Liver (tissue), 9 donors: ENCODE results near the gene RAPGEF1. TPM values are rescaled to one million over a fixed set of nuclear protein-coding genes. Genes with fewer than 3 reads are reported as not detected.
"Not testable (repeated sequence)": the region's sequence is repeated elsewhere in the genome, so short reads cannot be mapped to it uniquely, and the experiment has no call there.

Source experiments
- DNase-seq: peaks from one replicate; pipeline ENCODE4 v3.0.0-alpha.2; 2017; ENCODE audit warnings: low spot score
- H3K27ac ChIP-seq, 2 donors: one replicate each; pipeline ENCODE4 v1.7.0; 2013; ENCODE audit warnings: inconsistent platforms in 2 of 2, low read length in 2 of 2, control low read depth in 1 of 2, low read depth in 1 of 2, mild to moderate bottlenecking in 1 of 2
- H3K27me3 ChIP-seq, 4 donors: one replicate each; pipeline versions ENCODE4 v1.6.1 to v1.7.0; 2013; ENCODE audit warnings: low read length in 3 of 4, inconsistent platforms in 1 of 4, mild to moderate bottlenecking in 1 of 4, moderate library complexity in 1 of 4; ENCODE audit not compliant: control insufficient read depth in 4 of 4, insufficient read depth in 4 of 4
- H3K36me3 ChIP-seq, 4 donors: one replicate each; pipeline versions ENCODE4 v1.6.1 to v1.7.0; 2013; ENCODE audit warnings: low read length in 3 of 4, mild to moderate bottlenecking in 3 of 4, low read depth in 1 of 4, moderate library complexity in 1 of 4; ENCODE audit not compliant: control insufficient read depth in 4 of 4, insufficient read depth in 3 of 4
- H3K4me1 ChIP-seq, 4 donors: one replicate each; pipeline versions ENCODE4 v1.6.1 to v1.7.0; 2013; ENCODE audit warnings: low read length in 3 of 4, mild to moderate bottlenecking in 3 of 4, moderate library complexity in 1 of 4; ENCODE audit not compliant: control insufficient read depth in 4 of 4, insufficient read depth in 4 of 4
- H3K4me3 ChIP-seq, 3 donors: one replicate each; pipeline versions ENCODE4 v1.6.1 to v1.7.0; 2013; ENCODE audit warnings: low read length in 3 of 3, control low read depth in 1 of 3, low read depth in 1 of 3, mild to moderate bottlenecking in 1 of 3
- H3K9ac ChIP-seq, 2 donors: one replicate each; pipeline ENCODE4 v1.7.0; 2013; ENCODE audit warnings: low read length in 2 of 2, mild to moderate bottlenecking in 2 of 2, moderate library complexity in 2 of 2, control low read depth in 1 of 2, low read depth in 1 of 2
- H3K9me3 ChIP-seq, 4 donors: one replicate each; pipeline versions ENCODE4 v1.6.1 to v1.7.0; 2013; ENCODE audit warnings: low read length in 3 of 4; ENCODE audit not compliant: control insufficient read depth in 4 of 4
- EGR1 ChIP-seq, 2 donors: IDR thresholded peaks; 2 replicates each; pipeline ENCODE4 v1.6.1; 2016 to 2018; ENCODE audit warnings: antibody characterized with exemption in 2 of 2, low read depth in 2 of 2
- FOXA1 ChIP-seq: IDR thresholded peaks from 2 replicates; pipeline ENCODE4 v1.6.1; 2016; ENCODE audit warnings: antibody characterized with exemption
- FOXA2 ChIP-seq: IDR thresholded peaks from 2 replicates; pipeline ENCODE4 v1.6.1; 2016; ENCODE audit warnings: antibody characterized with exemption
- GABPA ChIP-seq, 2 donors: IDR thresholded peaks in 1 of 2; conservative IDR thresholded peaks in 1 of 2; 2 replicates each; pipeline ENCODE4 v1.6.1; 2016; ENCODE audit warnings: antibody characterized with exemption in 2 of 2, mild to moderate bottlenecking in 1 of 2, moderate library complexity in 1 of 2
- HNF4A ChIP-seq, 2 donors: conservative IDR thresholded peaks; 2 replicates each; pipeline ENCODE4 v1.6.1; 2016; ENCODE audit warnings: antibody characterized with exemption in 2 of 2, mild to moderate bottlenecking in 2 of 2
- HNF4G ChIP-seq: IDR thresholded peaks from 2 replicates; pipeline ENCODE4 v1.6.1; 2016; ENCODE audit warnings: antibody characterized with exemption
- JUND ChIP-seq, 2 donors: IDR thresholded peaks; 2 replicates each; pipeline ENCODE4 v1.6.1; 2016; ENCODE audit warnings: antibody characterized with exemption in 2 of 2
- NR2F2 ChIP-seq: IDR thresholded peaks from 2 replicates; pipeline ENCODE4 v1.6.1; 2016; ENCODE audit warnings: antibody characterized with exemption
- RXRA ChIP-seq, 2 donors: IDR thresholded peaks; 2 replicates each; pipeline ENCODE4 v1.6.1; 2017 to 2018; ENCODE audit warnings: antibody characterized with exemption in 2 of 2, mild to moderate bottlenecking in 1 of 2
- SP1 ChIP-seq: IDR thresholded peaks from 2 replicates; pipeline ENCODE4 v1.6.1; 2018; ENCODE audit warnings: antibody characterized with exemption, mild to moderate bottlenecking
- YY1 ChIP-seq: IDR thresholded peaks from 2 replicates; pipeline ENCODE4 v1.6.1; 2016; ENCODE audit warnings: antibody characterized with exemption, mild to moderate bottlenecking
- WGBS: extraction: QIAGEN DNeasy Blood & Tissue Kit; methylation state at CpG from one replicate; pipeline ENCODE4 v1.1.7; 2013; 5-methylcytosine and 5-hydroxymethylcytosine counted together
- polyA plus RNA-seq, 2 donors: library from polyadenylated mRNA; stranded (reverse) in 1 of 2; unstranded in 1 of 2; fragments of 200-250 nt in 1 of 2; fragments of >200 nt in 1 of 2; fragmentation: Nextera tagmentation in 1 of 2; extraction: Ambion mirVana in 1 of 2; gene quantifications; one replicate each; pipeline versions ENCODE4 v1.2.1 to v1.2.3, GENCODE V29; 2013 to 2015
- total RNA-seq, 2 donors: library from RNA; depleted of rRNA; stranded (reverse); fragments of >200 nt; gene quantifications; one replicate each; pipeline ENCODE4 v1.2.3, GENCODE V29; 2014
- TF ChIP-seq, protein P1 (sequence below): IDR thresholded peaks from 2 replicates; pipeline ENCODE4 v1.6.1; 2016; ENCODE audit warnings: antibody characterized with exemption, mild to moderate bottlenecking
- TF ChIP-seq, protein P2 (sequence below): IDR thresholded peaks from 2 replicates; pipeline ENCODE4 v1.6.1; 2016; ENCODE audit warnings: antibody characterized with exemption
- TF ChIP-seq, protein P3 (sequence below): IDR thresholded peaks from 2 replicates; pipeline ENCODE4 v1.6.1; 2016; ENCODE audit warnings: antibody characterized with exemption
- TF ChIP-seq, protein P4 (sequence below): fragments of 150-350 bp; IDR thresholded peaks from 2 replicates; pipeline ENCODE4 v1.5.1; 2017; ENCODE audit warnings: improper control_type of control experiment, low read depth, low read length; ENCODE audit not compliant: missing input control
- donor health status: healthy.
- donor health status: healthy.
- donor health status: healthy.
- donor health status: healthy.
- donor health status: healthy.

The RAPGEF1 gene
- total and polyA plus RNA-seq, 4 donors = 5.6 to 19.7 (median 16.8) TPM

DNA sequence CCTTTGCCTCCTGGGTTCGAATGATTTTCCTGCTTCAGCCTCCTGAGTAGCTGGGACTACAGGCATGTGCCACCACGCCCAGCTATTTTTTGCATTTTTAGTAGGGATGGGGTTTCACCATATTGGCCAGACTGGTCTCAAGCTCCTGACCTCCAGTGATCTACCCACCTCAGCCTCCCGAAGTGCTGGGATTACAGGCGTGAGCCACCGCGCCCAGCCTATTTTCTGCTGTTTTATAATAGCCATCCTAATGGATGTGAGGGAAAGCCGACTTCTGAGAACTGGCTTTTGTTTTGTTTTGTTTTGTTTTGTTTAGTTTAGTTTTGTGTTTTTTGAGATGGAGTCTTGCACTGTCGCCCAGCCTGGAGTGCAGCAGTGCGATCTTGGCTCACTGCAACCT, 13.9 kb upstream of the RAPGEF1 start:
- H3K9me3 ChIP-seq, H3K9ac ChIP-seq, H3K4me1 ChIP-seq, H3K27me3 ChIP-seq, H3K4me3 ChIP-seq, H3K27ac ChIP-seq, H3K36me3 ChIP-seq, DNase-seq: not testable (repeated sequence)
- 87% methylated on average over 9 of the region's 9 CpGs for WGBS

DNA sequence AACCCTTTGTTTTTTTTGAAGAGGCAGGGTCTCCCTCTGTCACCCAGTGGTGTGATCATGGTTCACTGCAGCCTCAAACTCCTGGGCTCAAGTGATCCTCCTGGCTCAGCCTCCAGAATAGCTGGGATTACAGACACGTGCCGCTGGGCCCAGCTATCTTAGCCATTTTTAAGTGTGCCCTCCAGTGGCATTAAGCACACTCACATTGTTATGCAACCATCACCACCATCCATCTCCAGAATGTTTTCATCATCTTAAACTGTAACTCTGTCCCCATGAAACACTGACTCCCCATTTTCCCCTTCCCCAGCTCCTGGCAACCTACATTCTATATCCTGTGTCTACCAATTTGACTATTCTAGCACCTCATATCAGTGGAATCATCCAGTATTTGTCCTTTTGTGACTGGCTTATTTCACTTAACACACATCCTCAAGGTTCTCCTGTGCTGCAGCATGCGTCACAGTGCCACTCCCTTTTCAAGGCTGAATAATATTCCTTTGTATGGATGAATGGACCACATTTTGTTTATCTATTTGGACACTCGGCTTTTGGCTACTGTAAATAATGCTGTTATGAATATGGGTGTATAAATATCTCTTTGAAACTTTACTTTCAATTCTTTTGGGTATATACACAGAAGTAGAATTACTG, 12.5 kb upstream of the RAPGEF1 start:
- Histone ChIP-seq H3K9ac (no peak overlapping the region), H3K4me1 (no peaks in the 10 kb centered on the region), H3K27me3 (no peaks in the 10 kb centered on the region), H3K27ac (no peak overlapping the region), H3K36me3 (no peaks in the 10 kb centered on the region), H3K4me3 (no peak overlapping the region), H3K9me3 (no peaks in the 10 kb centered on the region)
- DNase-seq = no peak
- 91% methylated on average over 4 of the region's 4 CpGs for WGBS
- no peak for TF ChIP-seq JUND (IDR thresholded peaks at IDR 0.05)
- TF ChIP-seq RXRA (IDR thresholded peaks at IDR 0.05) = no peak
- no peak for TF ChIP-seq GABPA (IDR thresholded peaks at IDR 0.05 in 1 of 2, conservative IDR thresholded peaks at IDR 0.05 in 1 of 2)
- TF ChIP-seq, protein P1, sequence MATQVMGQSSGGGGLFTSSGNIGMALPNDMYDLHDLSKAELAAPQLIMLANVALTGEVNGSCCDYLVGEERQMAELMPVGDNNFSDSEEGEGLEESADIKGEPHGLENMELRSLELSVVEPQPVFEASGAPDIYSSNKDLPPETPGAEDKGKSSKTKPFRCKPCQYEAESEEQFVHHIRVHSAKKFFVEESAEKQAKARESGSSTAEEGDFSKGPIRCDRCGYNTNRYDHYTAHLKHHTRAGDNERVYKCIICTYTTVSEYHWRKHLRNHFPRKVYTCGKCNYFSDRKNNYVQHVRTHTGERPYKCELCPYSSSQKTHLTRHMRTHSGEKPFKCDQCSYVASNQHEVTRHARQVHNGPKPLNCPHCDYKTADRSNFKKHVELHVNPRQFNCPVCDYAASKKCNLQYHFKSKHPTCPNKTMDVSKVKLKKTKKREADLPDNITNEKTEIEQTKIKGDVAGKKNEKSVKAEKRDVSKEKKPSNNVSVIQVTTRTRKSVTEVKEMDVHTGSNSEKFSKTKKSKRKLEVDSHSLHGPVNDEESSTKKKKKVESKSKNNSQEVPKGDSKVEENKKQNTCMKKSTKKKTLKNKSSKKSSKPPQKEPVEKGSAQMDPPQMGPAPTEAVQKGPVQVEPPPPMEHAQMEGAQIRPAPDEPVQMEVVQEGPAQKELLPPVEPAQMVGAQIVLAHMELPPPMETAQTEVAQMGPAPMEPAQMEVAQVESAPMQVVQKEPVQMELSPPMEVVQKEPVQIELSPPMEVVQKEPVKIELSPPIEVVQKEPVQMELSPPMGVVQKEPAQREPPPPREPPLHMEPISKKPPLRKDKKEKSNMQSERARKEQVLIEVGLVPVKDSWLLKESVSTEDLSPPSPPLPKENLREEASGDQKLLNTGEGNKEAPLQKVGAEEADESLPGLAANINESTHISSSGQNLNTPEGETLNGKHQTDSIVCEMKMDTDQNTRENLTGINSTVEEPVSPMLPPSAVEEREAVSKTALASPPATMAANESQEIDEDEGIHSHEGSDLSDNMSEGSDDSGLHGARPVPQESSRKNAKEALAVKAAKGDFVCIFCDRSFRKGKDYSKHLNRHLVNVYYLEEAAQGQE = no peak
- TF ChIP-seq FOXA2 = no peak
- no peak for TF ChIP-seq HNF4A (conservative IDR thresholded peaks at IDR 0.05)
- TF ChIP-seq NR2F2 = no peak
- TF ChIP-seq, protein P2, sequence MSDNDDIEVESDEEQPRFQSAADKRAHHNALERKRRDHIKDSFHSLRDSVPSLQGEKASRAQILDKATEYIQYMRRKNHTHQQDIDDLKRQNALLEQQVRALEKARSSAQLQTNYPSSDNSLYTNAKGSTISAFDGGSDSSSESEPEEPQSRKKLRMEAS = no peak
- no peak for TF ChIP-seq HNF4G
- TF ChIP-seq, protein P3, sequence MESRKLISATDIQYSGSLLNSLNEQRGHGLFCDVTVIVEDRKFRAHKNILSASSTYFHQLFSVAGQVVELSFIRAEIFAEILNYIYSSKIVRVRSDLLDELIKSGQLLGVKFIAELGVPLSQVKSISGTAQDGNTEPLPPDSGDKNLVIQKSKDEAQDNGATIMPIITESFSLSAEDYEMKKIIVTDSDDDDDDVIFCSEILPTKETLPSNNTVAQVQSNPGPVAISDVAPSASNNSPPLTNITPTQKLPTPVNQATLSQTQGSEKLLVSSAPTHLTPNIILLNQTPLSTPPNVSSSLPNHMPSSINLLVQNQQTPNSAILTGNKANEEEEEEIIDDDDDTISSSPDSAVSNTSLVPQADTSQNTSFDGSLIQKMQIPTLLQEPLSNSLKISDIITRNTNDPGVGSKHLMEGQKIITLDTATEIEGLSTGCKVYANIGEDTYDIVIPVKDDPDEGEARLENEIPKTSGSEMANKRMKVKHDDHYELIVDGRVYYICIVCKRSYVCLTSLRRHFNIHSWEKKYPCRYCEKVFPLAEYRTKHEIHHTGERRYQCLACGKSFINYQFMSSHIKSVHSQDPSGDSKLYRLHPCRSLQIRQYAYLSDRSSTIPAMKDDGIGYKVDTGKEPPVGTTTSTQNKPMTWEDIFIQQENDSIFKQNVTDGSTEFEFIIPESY = no peak
- TF ChIP-seq, protein P4, sequence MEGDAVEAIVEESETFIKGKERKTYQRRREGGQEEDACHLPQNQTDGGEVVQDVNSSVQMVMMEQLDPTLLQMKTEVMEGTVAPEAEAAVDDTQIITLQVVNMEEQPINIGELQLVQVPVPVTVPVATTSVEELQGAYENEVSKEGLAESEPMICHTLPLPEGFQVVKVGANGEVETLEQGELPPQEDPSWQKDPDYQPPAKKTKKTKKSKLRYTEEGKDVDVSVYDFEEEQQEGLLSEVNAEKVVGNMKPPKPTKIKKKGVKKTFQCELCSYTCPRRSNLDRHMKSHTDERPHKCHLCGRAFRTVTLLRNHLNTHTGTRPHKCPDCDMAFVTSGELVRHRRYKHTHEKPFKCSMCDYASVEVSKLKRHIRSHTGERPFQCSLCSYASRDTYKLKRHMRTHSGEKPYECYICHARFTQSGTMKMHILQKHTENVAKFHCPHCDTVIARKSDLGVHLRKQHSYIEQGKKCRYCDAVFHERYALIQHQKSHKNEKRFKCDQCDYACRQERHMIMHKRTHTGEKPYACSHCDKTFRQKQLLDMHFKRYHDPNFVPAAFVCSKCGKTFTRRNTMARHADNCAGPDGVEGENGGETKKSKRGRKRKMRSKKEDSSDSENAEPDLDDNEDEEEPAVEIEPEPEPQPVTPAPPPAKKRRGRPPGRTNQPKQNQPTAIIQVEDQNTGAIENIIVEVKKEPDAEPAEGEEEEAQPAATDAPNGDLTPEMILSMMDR = no peak
- no peak for TF ChIP-seq EGR1 (IDR thresholded peaks at IDR 0.05; ENCODE audit: low read depth in 2 of 2)
- no peak for TF ChIP-seq FOXA1
- no peak for TF ChIP-seq SP1
- TF ChIP-seq YY1 = no peak
